Measurements from ENCODE around the gene GAS1. TPM values are rescaled to one million over a fixed set of nuclear protein-coding genes. Genes with fewer than 3 reads are reported as not detected.

Gene GAS1
- total and polyA plus RNA-seq, 10 of the 15 experiments (the other 5 are each of a cell fraction or from before 2014, with no cell fraction given), result not detected

DNA sequence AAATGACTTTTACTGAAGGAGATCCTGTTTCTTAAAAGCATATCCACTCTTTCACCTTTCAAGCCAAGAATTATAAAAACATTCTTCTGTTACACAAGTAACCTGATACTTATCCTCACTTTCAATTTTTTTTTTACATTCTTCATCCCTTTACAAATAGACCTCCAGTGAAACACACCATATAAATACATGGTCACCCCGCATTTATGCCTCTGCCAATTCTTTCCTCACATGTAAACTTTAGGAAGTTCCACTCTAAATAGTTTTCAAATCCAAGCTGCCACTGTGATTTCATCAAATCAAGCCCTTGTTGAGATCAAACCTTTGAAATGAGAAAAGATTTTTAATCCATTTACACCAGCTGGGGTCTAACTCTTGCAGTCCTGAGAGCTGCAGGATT is 40.0 kb downstream of the GAS1 start:
- ChIA-PET CTCF (interaction anchor here (0.9 to 1.4 kb wide), 3 partner anchors 9 to 18 kb away, joined by 3 read pairs; no protein-coding TSS in a partner anchor), RAD21 (ENCODE audit: unreplicated experiment) (no interaction called here), POLR2A (no interaction called here), SMC1A (ENCODE audit: uncharacterized antibody, unreplicated experiment) (no interaction called here)
- no peak overlapping the region for H2AFZ ChIP-seq (ENCODE audit: control insufficient read depth, low read depth, low read length)
- in situ Hi-C loops (cut with MboI) (no loop called here), intact Hi-C loops (cut with micrococcal nuclease; ENCODE audit: unreplicated experiment) (no loop called here)
- H3K79me2 ChIP-seq (ENCODE audit: control insufficient read depth, insufficient read depth, low read length), result no peaks in the 10 kb centered on the region
- no peak for FAIRE-seq
- no peak for DNase-seq (ENCODE audit: low read depth, low spot score)
- H3K9me3 ChIP-seq (replicated peaks; ENCODE audit: control insufficient read depth, insufficient read depth, low read length), result no peaks in the 10 kb centered on the region
- H3K27me3 ChIP-seq (replicated peaks in 1 of 2; ENCODE audit: control insufficient read depth in 2 of 2, insufficient read depth in 2 of 2, low read length in 1 of 2), result peaks cover 2 to 3% of the 10 kb centered on the region in 2 experiments; a peak in 3 of 4 replicates
- no peak for ATAC-seq
- H3K4me2 ChIP-seq (ENCODE audit: control insufficient read depth, insufficient read depth), result no peak overlapping the region
- H4K20me1 ChIP-seq (ENCODE audit: control insufficient read depth, insufficient read depth), result no peaks in the 10 kb centered on the region
- no peaks in the 10 kb centered on the region for H3K36me3 ChIP-seq (ENCODE audit: control insufficient read depth in 2 of 2, insufficient read depth in 2 of 2, low read length in 1 of 2)
- BruUV-seq (replicated peaks), result no TSS peak
- H3K9ac ChIP-seq (ENCODE audit: control insufficient read depth, insufficient read depth, low read length), result no peak overlapping the region
- no peak overlapping the region for H3K4me3 ChIP-seq
- H3K4me1 ChIP-seq (ENCODE audit: control insufficient read depth, insufficient read depth, low read length), result no peaks in the 10 kb centered on the region
- H3K27ac ChIP-seq (ENCODE audit: control insufficient read depth, insufficient read depth), result no peak overlapping the region
- WGBS (ENCODE audit: insufficient coverage, insufficient replicate concordance, low lambda C conversion rate, missing lambda C conversion rate), result 8% methylated on average over 1 of the region's 1 CpG
- TF ChIP-seq, protein P1, sequence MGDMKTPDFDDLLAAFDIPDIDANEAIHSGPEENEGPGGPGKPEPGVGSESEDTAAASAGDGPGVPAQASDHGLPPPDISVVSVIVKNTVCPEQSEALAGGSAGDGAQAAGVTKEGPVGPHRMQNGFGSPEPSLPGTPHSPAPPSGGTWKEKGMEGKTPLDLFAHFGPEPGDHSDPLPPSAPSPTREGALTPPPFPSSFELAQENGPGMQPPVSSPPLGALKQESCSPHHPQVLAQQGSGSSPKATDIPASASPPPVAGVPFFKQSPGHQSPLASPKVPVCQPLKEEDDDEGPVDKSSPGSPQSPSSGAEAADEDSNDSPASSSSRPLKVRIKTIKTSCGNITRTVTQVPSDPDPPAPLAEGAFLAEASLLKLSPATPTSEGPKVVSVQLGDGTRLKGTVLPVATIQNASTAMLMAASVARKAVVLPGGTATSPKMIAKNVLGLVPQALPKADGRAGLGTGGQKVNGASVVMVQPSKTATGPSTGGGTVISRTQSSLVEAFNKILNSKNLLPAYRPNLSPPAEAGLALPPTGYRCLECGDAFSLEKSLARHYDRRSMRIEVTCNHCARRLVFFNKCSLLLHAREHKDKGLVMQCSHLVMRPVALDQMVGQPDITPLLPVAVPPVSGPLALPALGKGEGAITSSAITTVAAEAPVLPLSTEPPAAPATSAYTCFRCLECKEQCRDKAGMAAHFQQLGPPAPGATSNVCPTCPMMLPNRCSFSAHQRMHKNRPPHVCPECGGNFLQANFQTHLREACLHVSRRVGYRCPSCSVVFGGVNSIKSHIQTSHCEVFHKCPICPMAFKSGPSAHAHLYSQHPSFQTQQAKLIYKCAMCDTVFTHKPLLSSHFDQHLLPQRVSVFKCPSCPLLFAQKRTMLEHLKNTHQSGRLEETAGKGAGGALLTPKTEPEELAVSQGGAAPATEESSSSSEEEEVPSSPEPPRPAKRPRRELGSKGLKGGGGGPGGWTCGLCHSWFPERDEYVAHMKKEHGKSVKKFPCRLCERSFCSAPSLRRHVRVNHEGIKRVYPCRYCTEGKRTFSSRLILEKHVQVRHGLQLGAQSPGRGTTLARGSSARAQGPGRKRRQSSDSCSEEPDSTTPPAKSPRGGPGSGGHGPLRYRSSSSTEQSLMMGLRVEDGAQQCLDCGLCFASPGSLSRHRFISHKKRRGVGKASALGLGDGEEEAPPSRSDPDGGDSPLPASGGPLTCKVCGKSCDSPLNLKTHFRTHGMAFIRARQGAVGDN (IDR thresholded peaks at IDR 0.05), result no peak
- TF ChIP-seq SPI1 (IDR thresholded peaks at IDR 0.05; ENCODE audit: borderline replicate concordance, insufficient read depth, low read depth, low read length) (no peak), PML (IDR thresholded peaks at IDR 0.05; ENCODE audit: low read length) (no peak), RCOR1 (conservative IDR thresholded peaks at IDR 0.05; ENCODE audit: low read depth, low read length) (no peak), NR2F1 (conservative IDR thresholded peaks at IDR 0.05) (no peak), CREM (IDR thresholded peaks at IDR 0.05; ENCODE audit: low read depth) (no peak), ZNF207 (IDR thresholded peaks at IDR 0.05; ENCODE audit: borderline replicate concordance) (no peak), MXI1 (IDR thresholded peaks at IDR 0.05; ENCODE audit: low read depth, low read length) (no peak), POLR2AphosphoS2 (IDR thresholded peaks at IDR 0.05; ENCODE audit: low read depth, low read length) (no peak), NFYA (IDR thresholded peaks at IDR 0.05; ENCODE audit: borderline replicate concordance, low read depth, low read length) (no peak), CHD2 (IDR thresholded peaks at IDR 0.05; ENCODE audit: borderline replicate concordance, low read depth, low read length) (no peak)
- TF ChIP-seq, protein P2, sequence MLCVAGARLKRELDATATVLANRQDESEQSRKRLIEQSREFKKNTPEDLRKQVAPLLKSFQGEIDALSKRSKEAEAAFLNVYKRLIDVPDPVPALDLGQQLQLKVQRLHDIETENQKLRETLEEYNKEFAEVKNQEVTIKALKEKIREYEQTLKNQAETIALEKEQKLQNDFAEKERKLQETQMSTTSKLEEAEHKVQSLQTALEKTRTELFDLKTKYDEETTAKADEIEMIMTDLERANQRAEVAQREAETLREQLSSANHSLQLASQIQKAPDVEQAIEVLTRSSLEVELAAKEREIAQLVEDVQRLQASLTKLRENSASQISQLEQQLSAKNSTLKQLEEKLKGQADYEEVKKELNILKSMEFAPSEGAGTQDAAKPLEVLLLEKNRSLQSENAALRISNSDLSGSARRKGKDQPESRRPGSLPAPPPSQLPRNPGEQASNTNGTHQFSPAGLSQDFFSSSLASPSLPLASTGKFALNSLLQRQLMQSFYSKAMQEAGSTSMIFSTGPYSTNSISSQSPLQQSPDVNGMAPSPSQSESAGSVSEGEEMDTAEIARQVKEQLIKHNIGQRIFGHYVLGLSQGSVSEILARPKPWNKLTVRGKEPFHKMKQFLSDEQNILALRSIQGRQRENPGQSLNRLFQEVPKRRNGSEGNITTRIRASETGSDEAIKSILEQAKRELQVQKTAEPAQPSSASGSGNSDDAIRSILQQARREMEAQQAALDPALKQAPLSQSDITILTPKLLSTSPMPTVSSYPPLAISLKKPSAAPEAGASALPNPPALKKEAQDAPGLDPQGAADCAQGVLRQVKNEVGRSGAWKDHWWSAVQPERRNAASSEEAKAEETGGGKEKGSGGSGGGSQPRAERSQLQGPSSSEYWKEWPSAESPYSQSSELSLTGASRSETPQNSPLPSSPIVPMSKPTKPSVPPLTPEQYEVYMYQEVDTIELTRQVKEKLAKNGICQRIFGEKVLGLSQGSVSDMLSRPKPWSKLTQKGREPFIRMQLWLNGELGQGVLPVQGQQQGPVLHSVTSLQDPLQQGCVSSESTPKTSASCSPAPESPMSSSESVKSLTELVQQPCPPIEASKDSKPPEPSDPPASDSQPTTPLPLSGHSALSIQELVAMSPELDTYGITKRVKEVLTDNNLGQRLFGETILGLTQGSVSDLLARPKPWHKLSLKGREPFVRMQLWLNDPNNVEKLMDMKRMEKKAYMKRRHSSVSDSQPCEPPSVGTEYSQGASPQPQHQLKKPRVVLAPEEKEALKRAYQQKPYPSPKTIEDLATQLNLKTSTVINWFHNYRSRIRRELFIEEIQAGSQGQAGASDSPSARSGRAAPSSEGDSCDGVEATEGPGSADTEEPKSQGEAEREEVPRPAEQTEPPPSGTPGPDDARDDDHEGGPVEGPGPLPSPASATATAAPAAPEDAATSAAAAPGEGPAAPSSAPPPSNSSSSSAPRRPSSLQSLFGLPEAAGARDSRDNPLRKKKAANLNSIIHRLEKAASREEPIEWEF (IDR thresholded peaks at IDR 0.05; ENCODE audit: insufficient replicate concordance, low read depth, low read length), result no peak
- TF ChIP-seq, protein P3, sequence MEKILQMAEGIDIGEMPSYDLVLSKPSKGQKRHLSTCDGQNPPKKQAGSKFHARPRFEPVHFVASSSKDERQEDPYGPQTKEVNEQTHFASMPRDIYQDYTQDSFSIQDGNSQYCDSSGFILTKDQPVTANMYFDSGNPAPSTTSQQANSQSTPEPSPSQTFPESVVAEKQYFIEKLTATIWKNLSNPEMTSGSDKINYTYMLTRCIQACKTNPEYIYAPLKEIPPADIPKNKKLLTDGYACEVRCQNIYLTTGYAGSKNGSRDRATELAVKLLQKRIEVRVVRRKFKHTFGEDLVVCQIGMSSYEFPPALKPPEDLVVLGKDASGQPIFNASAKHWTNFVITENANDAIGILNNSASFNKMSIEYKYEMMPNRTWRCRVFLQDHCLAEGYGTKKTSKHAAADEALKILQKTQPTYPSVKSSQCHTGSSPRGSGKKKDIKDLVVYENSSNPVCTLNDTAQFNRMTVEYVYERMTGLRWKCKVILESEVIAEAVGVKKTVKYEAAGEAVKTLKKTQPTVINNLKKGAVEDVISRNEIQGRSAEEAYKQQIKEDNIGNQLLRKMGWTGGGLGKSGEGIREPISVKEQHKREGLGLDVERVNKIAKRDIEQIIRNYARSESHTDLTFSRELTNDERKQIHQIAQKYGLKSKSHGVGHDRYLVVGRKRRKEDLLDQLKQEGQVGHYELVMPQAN (conservative IDR thresholded peaks at IDR 0.05), result no peak
